Measurements from ENCODE around the gene ZNF177. TPM values are rescaled to one million over a fixed set of nuclear protein-coding genes. Genes with fewer than 3 reads are reported as not detected.

Gene ZNF177
- total and polyA plus RNA-seq, 4 donors = 9.9 to 16.9 (median 13.1) TPM

DNA sequence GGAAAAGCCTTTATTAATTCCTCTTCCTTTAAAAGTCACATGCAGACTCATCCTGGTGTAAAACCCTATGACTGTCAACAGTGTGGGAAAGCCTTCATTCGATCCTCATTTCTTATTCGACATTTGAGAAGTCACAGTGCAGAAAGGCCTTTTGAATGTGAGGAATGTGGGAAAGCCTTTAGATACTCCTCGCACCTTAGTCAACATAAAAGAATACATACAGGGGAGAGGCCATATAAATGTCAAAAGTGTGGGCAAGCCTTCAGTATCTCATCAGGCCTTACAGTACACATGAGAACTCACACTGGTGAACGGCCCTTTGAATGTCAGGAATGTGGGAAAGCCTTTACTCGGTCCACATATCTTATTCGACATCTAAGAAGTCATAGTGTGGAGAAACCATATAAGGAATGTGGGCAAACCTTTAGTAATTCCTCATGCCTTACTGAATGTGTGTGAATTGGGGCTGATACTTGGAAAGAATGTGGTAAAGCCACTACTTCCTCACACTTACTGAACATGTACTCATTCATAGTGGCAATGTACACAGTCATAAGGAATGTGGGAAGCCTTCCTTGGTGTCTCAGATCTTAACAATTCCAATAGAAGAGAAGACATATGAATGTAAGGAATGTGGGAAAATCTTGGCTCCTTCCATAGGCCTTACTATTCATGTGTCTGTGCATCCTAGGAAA, 20.1 kb upstream of the ZNF177 start:
- Histone ChIP-seq H3K27me3 (ENCODE audit: control insufficient read depth, insufficient read depth, low read length) (no peaks in the 10 kb centered on the region), H3K9me3 (ENCODE audit: control insufficient read depth, insufficient read depth, low read length) (peaks cover 49% of the 10 kb centered on the region), H3K4me1 (ENCODE audit: control insufficient read depth, insufficient read depth, low read length) (no peaks in the 10 kb centered on the region), H3K4me3 (ENCODE audit: low read depth, low read length) (no peak overlapping the region), H3K36me3 (ENCODE audit: control insufficient read depth, insufficient read depth, low read length) (peaks cover 8% of the 10 kb centered on the region), H3K27ac (ENCODE audit: low read depth, low read length) (no peak overlapping the region)
- DNase-seq (ENCODE audit: low read depth in 4 of 6, low spot score in 6 of 6) = no peak
- WGBS (ENCODE audit: insufficient coverage) = no CpG with 5 or more reads among the region's 6 CpGs

GRCh38 chr19:9345005-9345404, 17.8 kb upstream of the ZNF177 start:
- H3K27ac ChIP-seq (ENCODE audit: low read depth, low read length) = no peak overlapping the region
- H3K4me3 ChIP-seq (ENCODE audit: low read depth, low read length) = no peak overlapping the region
- no peak for DNase-seq (ENCODE audit: low read depth in 4 of 6, low spot score in 6 of 6)
- no peaks in the 10 kb centered on the region for H3K27me3 ChIP-seq (ENCODE audit: control insufficient read depth, insufficient read depth, low read length)
- peaks cover 16% of the 10 kb centered on the region for H3K36me3 ChIP-seq (ENCODE audit: control insufficient read depth, insufficient read depth, low read length)
- WGBS (ENCODE audit: insufficient coverage) = no CpG with 5 or more reads among the region's 2 CpGs
- peaks cover 49% of the 10 kb centered on the region for H3K9me3 ChIP-seq (ENCODE audit: control insufficient read depth, insufficient read depth, low read length)
- no peaks in the 10 kb centered on the region for H3K4me1 ChIP-seq (ENCODE audit: control insufficient read depth, insufficient read depth, low read length)

DNA sequence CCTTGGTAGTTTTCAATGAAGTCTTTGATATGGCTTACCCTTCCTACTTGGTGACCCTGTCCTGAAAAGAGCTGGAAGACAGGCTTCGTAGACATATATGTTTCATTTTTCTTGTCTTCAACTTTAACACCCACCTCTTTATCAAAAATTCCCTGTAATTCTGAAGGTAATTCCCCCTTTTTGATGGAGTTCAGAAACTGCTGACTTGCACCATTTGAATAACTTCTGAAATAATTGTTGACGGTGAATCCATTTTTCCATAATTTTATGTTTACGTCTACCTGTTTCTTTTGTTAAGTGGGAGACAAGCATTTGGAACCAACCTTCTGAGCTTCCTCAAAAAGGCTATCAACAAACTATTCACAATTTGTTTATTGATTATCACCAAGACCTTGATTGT, 14.6 kb upstream of the ZNF177 start:
- Histone ChIP-seq H3K27ac (ENCODE audit: low read depth, low read length) (no peak overlapping the region), H3K4me1 (ENCODE audit: control insufficient read depth, insufficient read depth, low read length) (no peaks in the 10 kb centered on the region), H3K27me3 (ENCODE audit: control insufficient read depth, insufficient read depth, low read length) (no peaks in the 10 kb centered on the region), H3K9me3 (ENCODE audit: control insufficient read depth, insufficient read depth, low read length) (peaks cover 25% of the 10 kb centered on the region), H3K4me3 (ENCODE audit: low read depth, low read length) (no peak overlapping the region), H3K36me3 (ENCODE audit: control insufficient read depth, insufficient read depth, low read length) (peaks cover 18% of the 10 kb centered on the region)
- no CpG with 5 or more reads among the region's 3 CpGs for WGBS (ENCODE audit: insufficient coverage)
- DNase-seq (ENCODE audit: low read depth in 4 of 6, low spot score in 6 of 6) = no peak

- WGBS (ENCODE audit: insufficient coverage) = over 99% methylated on average over 22 of the region's 22 CpGs
- Histone ChIP-seq H3K36me3 (ENCODE audit: control insufficient read depth, insufficient read depth, low read length) (peaks cover 20% of the 10 kb centered on the region), H3K9me3 (ENCODE audit: control insufficient read depth, insufficient read depth, low read length) (peaks cover 22% of the 10 kb centered on the region), H3K27ac (ENCODE audit: low read depth, low read length) (no peak overlapping the region), H3K4me1 (ENCODE audit: control insufficient read depth, insufficient read depth, low read length) (no peaks in the 10 kb centered on the region), H3K4me3 (ENCODE audit: low read depth, low read length) (no peak overlapping the region), H3K27me3 (ENCODE audit: control insufficient read depth, insufficient read depth, low read length) (no peaks in the 10 kb centered on the region)
- DNase-seq (ENCODE audit: low read depth in 4 of 6, low spot score in 6 of 6) = no peak
Observed at GRCh38 chr19:9348671-9349070, 14.1 kb upstream of the ZNF177 start.

- Histone ChIP-seq H3K4me3 (ENCODE audit: low read depth, low read length) (no peak overlapping the region), H3K4me1 (ENCODE audit: control insufficient read depth, insufficient read depth, low read length) (no peaks in the 10 kb centered on the region), H3K36me3 (ENCODE audit: control insufficient read depth, insufficient read depth, low read length) (peaks cover 22% of the 10 kb centered on the region), H3K27me3 (ENCODE audit: control insufficient read depth, insufficient read depth, low read length) (no peaks in the 10 kb centered on the region), H3K9me3 (ENCODE audit: control insufficient read depth, insufficient read depth, low read length) (peaks cover 19% of the 10 kb centered on the region), H3K27ac (ENCODE audit: low read depth, low read length) (no peak overlapping the region)
- DNase-seq (ENCODE audit: low read depth in 4 of 6, low spot score in 6 of 6) = no peak
- no CpG with 5 or more reads among the region's 2 CpGs for WGBS (ENCODE audit: insufficient coverage)
Observed at GRCh38 chr19:9352505-9352904, 10.3 kb upstream of the ZNF177 start.

- peaks cover 22% of the 10 kb centered on the region for H3K36me3 ChIP-seq (ENCODE audit: control insufficient read depth, insufficient read depth, low read length)
- H3K9me3 ChIP-seq (ENCODE audit: control insufficient read depth, insufficient read depth, low read length) = peaks cover 16% of the 10 kb centered on the region
- H3K27ac ChIP-seq (ENCODE audit: low read depth, low read length) = no peak overlapping the region
- H3K4me1 ChIP-seq (ENCODE audit: control insufficient read depth, insufficient read depth, low read length) = no peaks in the 10 kb centered on the region
- H3K27me3 ChIP-seq (ENCODE audit: control insufficient read depth, insufficient read depth, low read length) = no peaks in the 10 kb centered on the region
- no peak overlapping the region for H3K4me3 ChIP-seq (ENCODE audit: low read depth, low read length)
- DNase-seq (ENCODE audit: low read depth in 4 of 6, low spot score in 6 of 6) = no peak
Observed at GRCh38 chr19:9353011-9353410, 9.8 kb upstream of the ZNF177 start.

GRCh38 chr19:9354651-9355050, 8.2 kb upstream of the ZNF177 start:
- Histone ChIP-seq H3K36me3 (ENCODE audit: control insufficient read depth, insufficient read depth, low read length) (peaks cover 16% of the 10 kb centered on the region), H3K4me3 (ENCODE audit: low read depth, low read length) (no peak overlapping the region), H3K4me1 (ENCODE audit: control insufficient read depth, insufficient read depth, low read length) (no peaks in the 10 kb centered on the region), H3K27me3 (ENCODE audit: control insufficient read depth, insufficient read depth, low read length) (no peaks in the 10 kb centered on the region), H3K9me3 (ENCODE audit: control insufficient read depth, insufficient read depth, low read length) (peaks cover 13% of the 10 kb centered on the region), H3K27ac (ENCODE audit: low read depth, low read length) (no peak overlapping the region)
- DNase-seq (ENCODE audit: low read depth in 4 of 6, low spot score in 6 of 6) = no peak
- WGBS (ENCODE audit: insufficient coverage) = 85% methylated on average over 2 of the region's 2 CpGs

GRCh38 chr19:9370738-9371619, 8.2 kb downstream of the ZNF177 start:
- H3K4me3 ChIP-seq (ENCODE audit: low read depth, low read length) = no peak overlapping the region
- DNase-seq (ENCODE audit: low read depth in 4 of 6, low spot score in 6 of 6) = no peak

DNA sequence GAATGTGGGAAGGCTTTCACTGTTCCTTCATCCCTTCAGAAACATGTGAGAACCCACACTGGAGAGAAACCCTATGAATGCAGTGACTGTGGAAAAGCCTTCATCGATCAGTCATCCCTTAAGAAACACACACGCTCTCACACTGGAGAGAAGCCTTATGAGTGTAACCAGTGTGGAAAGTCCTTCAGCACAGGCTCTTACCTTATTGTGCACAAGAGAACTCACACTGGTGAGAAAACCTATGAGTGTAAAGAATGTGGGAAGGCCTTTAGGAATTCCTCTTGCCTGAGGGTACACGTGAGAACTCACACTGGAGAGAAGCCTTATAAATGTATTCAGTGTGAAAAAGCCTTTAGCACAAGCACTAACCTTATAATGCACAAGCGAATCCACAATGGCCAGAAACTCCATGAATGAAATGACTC, 18.6 kb downstream of the ZNF177 start:
- Histone ChIP-seq H3K27me3 (ENCODE audit: control insufficient read depth, insufficient read depth, low read length) (no peaks in the 10 kb centered on the region), H3K4me3 (ENCODE audit: low read depth, low read length) (no peak overlapping the region), H3K36me3 (ENCODE audit: control insufficient read depth, insufficient read depth, low read length) (peaks cover 60% of the 10 kb centered on the region), H3K9me3 (ENCODE audit: control insufficient read depth, insufficient read depth, low read length) (peaks cover 45% of the 10 kb centered on the region), H3K27ac (ENCODE audit: low read depth, low read length) (no peak overlapping the region), H3K4me1 (ENCODE audit: control insufficient read depth, insufficient read depth, low read length) (no peaks in the 10 kb centered on the region)
- no peak for DNase-seq (ENCODE audit: low read depth in 4 of 6, low spot score in 6 of 6)
- WGBS (ENCODE audit: insufficient coverage) = no CpG with 5 or more reads among the region's 4 CpGs

More at GRCh38 chr19:9370738-9371619, 8.2 kb downstream of the ZNF177 start:
- H3K27ac ChIP-seq (ENCODE audit: low read depth, low read length) = no peak overlapping the region
- 100% methylated on average over 1 of the region's 6 CpGs for WGBS (ENCODE audit: insufficient coverage)
- no peaks in the 10 kb centered on the region for H3K4me1 ChIP-seq (ENCODE audit: control insufficient read depth, insufficient read depth, low read length)
- peaks cover 13% of the 10 kb centered on the region for H3K36me3 ChIP-seq (ENCODE audit: control insufficient read depth, insufficient read depth, low read length)
- no peaks in the 10 kb centered on the region for H3K27me3 ChIP-seq (ENCODE audit: control insufficient read depth, insufficient read depth, low read length)
- H3K9me3 ChIP-seq (ENCODE audit: control insufficient read depth, insufficient read depth, low read length) = peaks cover 16% of the 10 kb centered on the region
